GM19043 (cell line): ENCODE data around the gene RAP1A.

Experiments used
- ATAC-seq: cut with Tn5 transposase; IDR thresholded peaks from one replicate; pipeline ENCODE4 v1.9.1; 2021; ENCODE audit warnings: low read depth; ENCODE audit not compliant: unreplicated experiment

RAP1A gene

DNA sequence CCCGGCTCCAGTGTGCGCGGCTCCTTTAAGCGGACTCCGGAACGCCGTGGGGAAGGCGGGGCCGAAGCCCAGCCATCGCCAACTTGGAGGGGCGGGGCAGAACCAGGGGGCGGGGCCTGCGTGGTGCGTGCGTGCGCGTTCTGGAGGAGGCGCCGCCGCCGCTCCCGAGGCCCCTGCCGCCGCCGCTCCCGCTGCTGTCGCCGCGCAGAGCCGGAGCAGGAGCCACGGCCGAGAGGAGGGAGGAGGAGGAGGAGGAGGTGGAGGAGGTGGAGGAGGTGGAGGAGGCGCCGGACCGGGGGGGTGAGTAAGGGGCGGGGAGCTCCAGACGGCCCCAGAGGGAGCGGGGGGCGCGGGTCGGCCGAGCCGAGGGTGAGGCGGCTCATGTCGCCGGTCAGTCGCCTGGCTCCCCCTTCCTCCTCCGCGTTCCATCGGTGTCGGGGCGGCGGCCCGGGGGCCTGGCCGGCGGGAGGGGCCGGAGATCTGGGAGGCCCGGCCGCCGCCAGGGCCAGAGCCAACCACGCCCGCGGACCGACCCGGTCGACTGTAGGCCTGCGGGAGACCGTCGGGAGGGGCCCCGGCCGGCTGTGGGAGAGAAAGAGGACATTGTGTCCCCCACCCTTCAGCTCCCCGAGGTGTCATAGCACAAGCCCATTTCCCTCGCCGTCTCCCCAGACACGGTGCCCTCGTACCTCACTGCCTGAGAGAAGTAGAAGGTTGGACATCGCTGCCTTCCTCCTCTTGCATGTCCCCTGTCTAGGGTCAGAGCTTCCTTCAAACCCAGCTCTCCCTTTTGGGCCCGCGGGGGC lies at the start of gene RAP1A:
Gene RAP1A, plus strand, starts transcription at position 155 of the 806 bp plus-strand sequence. CDS start 71,572 bp downstream, outside the sequence.
- peak; percentile 43 for ATAC-seq

DNA sequence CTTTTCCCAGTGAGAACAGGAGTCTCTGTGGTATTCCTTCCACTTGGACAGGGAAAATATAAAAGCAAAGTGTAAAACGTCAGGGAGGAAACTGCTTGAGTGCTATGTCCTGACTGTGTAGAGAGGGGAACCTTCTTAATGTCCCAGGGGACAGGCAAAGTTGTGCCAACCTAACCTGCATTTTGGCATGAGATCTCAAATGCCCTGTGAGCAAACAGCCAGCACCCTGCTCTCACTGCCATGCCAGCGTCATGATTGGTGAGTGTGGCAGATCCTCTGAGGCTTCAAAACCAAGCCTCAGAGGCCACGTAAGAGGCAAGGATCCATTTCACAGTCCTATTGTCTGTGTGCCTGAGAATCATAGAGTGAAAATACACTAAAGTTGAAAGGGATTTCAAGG lies 49.7 kb upstream of the RAP1A start:
- no peak for ATAC-seq

DNA sequence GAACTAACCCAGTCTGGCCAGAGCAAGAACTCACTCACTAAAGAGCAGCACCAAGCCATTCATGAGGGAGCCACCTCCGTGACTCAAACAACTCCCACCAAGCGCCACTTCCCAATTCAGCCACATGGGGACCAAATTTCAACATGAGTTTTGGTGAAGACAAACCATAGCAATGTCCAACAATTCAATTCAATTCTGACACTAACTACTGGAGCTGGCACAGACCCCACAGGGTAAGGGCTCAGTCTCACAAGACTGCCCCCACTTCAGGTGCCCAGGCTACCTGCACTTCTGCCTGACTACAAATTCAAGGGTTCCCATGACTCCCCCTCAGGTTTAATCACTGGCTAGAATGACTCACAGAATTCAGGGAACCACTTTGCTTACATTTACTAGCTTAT lies 48.8 kb upstream of the RAP1A start:
- ATAC-seq, result no peak

DNA sequence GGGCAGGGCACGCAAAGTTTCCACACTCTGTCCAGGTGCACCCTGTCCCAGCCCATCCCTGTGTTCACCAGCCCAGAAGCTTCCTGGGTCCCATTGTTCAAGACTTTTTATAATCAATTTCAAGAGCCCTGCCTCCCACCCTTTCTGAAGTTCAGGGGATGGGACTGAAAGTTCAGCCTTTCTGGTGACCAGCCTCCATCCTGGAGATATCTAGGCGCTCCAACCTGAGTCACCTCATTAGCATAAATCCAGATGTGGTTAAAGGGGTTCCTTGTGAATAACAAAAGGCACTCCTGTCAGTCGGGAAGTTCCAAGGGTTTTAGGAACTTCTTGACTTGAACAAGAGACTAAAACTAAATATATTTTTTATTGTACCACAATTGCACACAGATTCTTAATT lies 48.4 kb upstream of the RAP1A start:
- no peak for ATAC-seq

DNA sequence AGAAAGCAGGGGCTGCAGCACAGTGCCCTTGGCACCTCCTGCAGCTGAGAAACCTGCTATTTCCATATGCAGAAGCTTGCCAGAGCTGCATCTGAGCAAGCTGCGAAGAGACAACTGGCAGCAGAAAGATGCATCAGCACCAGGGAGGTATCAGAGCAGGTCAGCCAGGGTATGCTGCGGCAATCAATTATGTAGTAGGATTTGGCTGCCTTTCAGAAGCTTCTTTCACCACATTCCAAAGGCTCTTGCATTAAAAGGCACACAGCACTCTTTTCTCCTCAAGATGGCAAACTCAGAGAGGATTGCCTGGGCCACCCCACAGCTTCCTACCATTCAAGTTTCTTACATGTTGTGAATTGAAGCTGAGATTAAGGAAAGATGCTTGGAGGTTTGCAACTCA lies 47.6 kb upstream of the RAP1A start:
- no peak for ATAC-seq

DNA sequence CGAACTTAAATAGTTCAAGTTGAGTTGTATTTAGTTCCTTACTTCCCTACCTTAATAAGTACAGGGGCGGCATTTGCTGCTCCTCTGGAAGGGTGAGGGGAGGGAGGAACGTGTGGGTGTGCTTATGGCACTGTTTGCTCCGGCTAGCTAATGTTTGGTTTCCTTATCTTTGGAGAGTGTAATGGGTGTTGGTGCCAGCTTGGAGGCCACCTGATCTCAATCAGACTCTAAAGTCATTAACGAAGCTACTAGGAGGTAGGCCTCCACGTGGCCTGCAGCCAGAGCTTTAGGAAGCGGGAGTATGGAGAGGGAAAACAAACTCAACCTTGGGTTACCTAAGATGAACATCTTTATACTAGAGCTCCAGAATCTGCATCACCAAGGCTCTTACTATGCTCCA lies 43.0 kb upstream of the RAP1A start:
- ATAC-seq, result no peak

DNA sequence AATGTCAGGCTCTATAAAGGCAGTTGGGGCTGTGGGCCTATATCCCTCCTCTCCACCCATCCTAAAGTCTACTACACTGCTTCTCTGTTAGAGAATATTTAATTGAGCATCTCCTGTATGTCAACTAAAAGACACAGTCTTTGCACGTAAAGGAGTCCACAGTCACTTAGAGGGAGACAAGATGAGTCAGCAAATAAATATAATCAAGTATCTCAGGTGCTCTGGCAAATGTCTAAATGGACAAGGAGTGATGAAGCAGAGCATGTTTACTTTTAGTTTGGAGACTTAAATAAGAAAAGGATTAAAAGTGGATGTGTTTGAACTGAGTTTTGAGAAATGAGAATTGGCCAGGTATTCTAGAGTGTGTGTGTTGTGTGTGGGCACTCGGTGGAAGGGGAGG lies 41.8 kb upstream of the RAP1A start:
- ATAC-seq, result no peak

DNA sequence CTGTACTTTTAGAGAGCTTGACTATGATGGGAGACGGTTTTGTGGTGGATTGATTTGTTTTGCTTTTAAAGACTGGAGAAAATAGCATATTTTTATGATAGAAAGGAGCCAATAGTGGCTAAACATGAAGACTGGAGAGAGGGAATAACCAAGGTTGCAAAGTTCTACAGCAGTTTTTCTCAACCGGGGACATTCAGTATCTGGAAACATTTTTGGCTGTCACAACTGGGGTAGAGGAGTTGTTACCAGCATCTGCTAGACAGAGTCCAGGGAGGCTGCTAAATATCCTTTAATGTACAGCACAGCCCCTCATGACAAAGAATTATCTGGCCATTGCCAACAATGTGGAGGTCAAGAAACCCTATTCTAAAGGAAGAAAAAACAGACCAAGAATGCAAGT lies 38.4 kb upstream of the RAP1A start:
- no peak for ATAC-seq

DNA sequence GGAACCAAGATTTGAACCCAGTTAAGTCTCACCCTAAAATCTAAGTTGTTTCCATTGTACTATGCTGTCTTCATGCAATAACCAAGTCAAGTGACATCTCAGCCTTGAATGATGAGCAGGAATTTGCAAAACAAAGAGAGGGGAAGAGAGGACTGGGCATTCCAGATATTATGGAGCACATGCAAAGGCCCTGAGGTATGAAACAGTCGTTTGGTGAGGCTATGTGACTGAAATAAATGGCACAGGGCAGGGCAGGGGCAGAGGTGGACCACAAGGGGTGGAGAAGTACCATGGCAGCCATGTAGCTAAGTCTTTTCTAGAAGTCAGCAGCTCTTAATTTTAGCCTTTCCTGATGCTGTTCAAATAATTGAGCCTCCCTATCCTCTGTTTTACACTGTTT lies 37.6 kb upstream of the RAP1A start:
- no peak for ATAC-seq

DNA sequence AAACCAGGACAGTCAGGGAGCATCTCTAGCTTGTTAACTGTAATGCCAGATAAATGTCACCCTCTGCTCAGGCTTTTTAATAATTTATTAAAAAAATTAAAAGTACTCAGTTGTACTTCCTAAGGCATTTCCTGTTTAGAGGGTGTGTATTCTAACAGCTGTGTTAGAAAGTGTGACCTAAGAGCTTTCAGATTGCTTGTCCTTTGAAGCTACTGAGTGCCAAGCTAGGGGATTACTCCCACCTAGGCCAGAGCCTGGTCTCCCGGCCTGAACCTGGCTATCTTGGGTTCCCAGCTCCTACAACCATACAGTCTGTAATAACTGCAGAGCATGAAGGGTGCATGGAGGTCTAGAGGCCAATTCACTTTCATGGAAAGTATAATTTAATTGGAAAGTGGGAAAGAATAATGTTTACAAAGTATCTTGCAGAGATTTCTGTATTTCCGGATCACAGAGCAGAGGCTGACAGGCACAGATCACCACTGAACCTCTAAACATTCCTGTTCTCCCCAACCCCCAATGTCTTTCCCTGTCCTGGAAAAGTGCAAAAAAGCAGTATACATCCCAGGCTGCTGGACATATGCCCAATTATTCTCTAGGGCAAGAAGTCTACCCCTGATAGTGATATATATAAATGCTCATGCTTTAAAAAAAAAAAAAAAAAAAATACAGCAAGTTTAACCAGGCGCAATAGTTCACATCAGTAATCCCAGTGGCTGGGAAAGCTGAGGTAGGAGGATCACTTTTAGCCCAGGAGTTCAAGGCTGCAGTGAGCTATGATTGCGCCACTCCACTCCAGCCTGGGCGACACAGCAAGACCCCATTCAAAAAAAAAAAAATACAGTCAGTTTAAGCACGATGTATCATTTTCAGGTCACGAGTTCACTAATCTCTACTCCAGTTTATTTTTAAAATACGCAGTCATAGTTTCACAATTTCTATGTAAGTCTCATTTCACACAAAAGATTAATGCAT lies 36.7 kb upstream of the RAP1A start:
- no peak for ATAC-seq

DNA sequence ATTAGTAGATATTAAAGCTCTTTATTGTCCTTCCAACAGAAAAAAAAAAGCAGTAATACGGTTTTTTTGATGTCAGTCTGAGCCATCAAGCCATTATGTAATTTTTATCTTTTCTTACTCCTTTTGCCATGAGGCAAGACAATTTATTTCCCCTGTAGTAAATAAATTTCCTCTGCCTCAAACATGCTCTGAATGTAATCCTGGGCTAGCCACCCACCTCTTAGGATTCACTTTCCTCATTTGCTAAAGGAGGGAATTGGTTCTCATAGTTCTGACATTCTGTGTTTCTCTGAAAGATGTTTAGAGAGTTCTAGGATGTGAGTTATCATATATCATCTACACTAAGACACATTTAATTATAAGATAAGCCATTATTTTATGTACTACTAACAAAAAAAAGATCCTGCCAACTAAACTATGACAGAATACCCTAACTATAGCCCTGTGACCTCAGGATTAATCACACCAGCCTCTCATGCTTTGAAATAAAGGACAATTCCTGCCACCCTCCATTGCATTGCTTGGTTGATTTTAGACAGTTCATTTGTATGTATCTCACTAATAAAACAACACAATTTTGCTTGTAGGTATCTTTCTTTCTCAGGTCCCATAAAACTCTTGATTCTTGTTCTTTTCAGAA lies 34.0 kb upstream of the RAP1A start:
- ATAC-seq, result no peak

DNA sequence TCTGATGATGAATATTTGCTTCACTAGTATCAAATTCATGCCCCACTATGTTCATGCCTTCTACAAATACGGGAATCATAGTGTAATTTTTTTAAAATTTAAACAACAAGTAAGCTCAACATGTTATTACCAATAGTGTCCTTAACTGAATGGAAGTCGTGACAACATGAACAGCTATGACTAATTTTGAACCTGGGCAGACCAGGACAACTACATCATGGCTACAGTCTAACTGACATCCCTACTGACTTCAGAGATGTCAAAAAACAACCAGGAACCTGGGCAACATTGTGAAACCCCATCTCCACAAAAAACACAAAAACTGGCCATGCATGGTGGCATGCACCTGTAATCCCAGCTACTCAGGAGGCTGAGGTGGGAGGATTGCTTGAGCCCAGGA lies 33.5 kb upstream of the RAP1A start:
- ATAC-seq, result no peak

DNA sequence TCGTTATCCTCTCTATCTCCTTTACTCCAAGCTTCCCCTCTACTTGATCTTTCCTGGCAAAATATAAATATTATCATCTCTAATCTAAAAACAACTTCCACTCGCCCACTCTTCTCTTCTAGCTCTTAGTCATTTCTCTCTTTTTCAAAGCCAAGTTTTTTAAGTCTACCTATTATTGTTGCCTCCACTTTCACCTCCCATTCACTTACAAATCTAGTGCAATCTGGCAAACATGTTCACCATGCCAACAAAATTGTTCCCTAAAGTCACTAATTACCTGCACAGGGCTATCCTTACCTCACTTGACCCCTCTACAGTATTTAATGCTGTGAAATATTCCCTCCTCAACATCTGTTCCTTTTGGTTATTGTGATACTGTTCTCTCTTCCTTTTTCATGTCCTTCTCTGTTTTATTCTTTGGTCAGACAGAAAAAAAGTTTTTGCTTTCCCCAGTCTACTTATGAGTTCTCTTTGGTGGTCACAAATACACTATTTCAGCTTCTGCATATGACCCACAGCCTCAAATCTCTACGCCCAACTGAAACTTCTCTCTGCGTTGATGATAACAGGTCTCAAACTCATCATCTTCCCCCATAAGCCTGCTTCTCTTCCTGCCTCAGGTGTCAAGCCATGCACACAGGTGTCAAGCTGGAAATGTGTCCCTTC lies 31.9 kb upstream of the RAP1A start:
- ATAC-seq, result no peak

DNA sequence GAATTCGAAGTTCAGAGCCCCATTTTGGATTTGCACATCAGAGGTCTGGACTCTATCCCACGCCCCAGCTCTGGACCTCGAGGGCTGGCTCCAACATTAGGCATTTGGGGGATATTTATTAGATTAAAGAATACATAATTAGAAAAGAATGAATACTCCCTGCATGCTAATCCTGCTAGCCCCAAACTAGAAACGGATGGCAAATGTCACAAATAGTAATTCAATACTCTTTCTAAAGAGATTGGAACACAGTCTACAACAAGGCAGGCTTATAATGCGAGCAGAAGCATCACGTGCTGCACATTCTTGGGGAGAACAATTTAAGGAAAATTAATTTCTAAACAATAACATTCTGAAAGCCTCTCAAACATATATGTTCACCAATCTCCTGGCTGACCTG lies 27.7 kb upstream of the RAP1A start:
- no peak for ATAC-seq

DNA sequence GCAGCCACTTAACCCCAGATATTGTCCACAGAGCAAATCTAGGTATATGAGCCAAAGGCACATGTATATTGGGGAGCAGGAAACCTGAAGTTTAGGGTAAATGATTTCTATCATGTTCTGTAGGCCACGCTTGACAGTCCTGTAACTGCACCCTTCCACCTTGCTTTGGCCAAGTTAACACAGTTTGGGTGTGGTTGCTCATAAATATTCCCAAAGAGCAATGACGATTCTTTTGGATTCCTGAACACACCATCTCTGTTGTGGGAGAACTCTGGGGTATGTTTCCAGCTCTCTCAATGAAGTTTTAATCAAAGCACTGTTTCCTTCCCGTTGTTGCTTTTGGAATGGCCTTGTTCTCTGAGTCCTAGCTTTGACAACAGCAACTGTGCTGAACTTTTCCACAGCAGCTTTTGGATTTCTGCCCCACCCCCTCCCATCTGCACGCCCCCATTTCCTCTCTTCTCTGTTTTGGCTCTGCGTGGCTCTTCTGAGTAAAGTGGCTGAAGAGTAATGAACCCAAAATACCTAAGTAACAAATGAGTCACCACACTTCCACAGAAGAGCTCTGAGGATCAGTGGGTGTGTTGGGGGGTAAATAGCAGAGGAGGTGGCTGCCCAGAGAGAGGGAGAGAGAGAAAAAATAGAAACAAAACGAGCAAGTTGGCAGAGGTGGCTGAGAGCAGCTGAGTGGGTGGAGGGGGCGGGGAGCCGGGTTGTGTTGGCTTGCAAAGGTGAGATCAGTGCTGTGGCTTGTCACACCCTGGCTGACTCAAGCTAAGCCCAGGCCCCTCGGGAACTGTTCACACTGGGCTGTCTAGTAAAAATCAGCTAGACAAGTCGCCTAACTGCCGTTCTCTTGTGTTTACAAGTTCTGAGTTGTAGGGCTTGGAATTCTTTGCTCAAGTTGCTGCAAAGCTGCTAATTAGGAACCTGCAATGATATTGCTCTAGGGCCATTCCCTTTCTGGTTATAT lies 26.9 kb upstream of the RAP1A start:
- peak; percentile 77 for ATAC-seq

DNA sequence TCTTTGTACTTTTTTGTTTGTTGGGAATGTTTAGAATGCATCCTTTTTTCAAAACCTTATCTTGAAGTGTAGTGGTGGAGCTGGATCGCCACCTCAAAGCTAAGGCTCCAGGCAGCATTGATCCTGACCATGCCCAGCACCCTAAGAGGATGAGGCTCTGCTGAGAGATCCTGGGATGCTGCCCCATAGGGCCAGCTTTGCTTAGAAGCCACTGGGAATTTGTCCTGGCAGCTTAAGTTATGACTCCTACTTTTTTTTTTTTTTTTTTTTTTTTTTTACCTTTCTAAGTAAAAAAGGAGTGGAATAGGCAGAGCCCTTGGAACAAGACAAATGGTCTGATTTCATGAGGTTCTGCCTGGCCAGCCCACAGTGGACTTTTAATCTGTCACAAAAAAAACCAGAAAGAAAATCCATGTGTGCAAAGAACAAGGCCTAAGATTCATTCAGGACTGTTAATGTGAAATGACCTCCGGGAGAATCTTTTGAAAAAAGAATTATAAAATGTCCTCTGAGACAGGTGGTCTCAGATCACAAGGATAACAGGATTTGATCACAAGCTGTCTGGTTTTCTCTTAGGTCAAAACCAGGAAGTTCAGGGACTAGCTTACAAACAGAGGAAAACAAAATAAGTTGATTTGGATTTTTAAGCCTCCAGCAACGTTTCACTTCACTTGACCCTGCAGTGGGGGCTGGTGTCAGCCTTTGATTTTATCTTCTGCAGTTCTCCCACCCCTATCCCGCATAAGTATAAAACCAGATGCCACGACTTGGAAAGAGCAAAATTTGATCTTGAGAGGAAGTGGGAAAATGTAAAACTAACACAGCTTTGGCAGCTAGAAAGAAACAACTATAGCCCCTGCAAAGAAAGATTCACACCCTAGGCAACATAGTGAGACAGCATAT lies 25.9 kb upstream of the RAP1A start:
- ATAC-seq, result no peak

DNA sequence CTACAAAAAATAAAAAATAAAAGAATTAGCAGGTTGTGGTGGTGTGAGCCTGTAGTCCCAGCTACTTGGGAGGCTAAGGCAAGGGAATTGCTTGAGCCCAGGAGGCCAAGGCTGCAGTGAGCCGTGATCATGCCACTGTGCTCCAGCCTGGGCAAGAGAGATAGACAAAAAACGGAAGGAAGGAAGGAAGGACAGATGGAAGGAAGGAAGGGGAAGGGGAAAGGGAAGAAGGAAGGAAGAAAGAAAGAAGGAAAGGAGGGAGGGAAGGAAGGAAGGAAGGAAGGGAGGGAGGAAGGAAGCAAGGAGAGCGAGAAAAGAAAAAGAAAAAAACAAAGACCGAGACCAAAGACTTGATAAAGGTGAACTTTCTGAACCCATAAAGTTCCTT lies 25.3 kb upstream of the RAP1A start:
- ATAC-seq, result no peak

DNA sequence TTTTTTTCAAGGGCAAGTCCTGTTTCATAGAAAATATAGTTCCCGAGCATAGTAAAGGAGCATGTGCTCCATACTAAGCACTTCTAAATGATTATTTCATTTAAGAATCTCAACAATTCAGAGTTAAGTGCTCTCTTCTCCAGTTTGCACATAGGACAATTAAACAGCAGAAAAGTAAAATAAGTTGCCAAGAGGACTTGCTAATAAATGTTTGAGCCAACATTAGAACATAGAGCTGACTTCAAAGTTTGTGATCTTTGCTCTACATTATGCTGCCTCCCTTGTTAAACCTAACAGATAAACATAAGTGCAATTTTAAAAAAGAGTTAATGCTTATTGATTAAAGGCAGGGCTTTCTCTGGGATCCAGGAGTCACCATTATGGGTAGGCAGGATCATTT lies 23.8 kb upstream of the RAP1A start:
- no peak for ATAC-seq

DNA sequence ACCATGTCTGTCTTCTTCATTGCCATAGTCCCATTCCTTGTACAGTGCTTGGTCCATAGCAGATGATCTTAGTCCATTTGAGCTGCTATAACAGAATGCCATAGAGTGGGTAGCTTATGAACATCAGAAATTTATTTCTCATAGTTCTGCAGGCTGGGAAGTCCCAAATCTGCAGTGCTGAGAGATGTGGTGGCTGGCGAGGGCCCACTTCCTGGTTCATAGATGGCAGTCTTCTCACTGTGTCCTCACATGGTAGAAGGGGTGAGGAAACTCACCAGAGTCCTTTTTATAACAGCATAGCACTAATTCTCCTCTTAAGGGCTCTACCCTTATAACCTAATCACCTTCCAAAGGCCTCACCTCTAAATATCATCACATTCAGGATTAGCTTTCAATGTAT lies 23.1 kb upstream of the RAP1A start:
- no peak for ATAC-seq
